NCI-H146 (cell line): ENCODE data around the gene BIN1.
A peak's percentile ranks its signal among the peaks of the same experiment; 100 is the strongest.

Experiments
- DNase-seq: peaks from one replicate; lab custom pipeline; 2025; lab: John Stamatoyannopoulos, UW

The BIN1 gene

GRCh38 chr2:127106991-127107621, at the start of gene BIN1:
TSS of gene BIN1 (minus strand) at chr2:127107154. CDS start at chr2:127106943, 211 bp downstream.
- peak; percentile 76 for DNase-seq

DNA sequence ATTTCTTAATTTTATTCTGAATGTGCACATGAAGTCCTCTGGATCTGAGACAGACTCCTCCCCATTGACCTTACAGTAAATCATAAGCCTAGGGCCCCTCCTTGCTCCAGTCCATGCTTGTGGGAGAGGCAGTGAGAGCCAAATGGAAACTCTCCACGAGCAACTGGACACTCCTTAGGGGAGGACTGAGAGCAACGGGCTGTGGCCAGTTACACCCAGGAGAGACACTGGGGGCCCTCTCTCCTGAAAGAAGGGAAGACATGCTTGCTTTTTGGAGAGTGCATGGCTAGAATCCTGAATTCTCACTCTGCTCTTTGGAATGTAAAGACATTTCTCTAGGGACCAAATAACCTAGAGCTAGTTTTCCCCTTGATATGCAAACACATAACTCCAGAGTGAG, 49.0 kb upstream of the BIN1 start:
- no peak for DNase-seq

GRCh38 chr2:127155028-127155581, 48.2 kb upstream of the BIN1 start:
- DNase-seq = no peak

GRCh38 chr2:127154396-127154795, 47.4 kb upstream of the BIN1 start:
- no peak for DNase-seq

DNA sequence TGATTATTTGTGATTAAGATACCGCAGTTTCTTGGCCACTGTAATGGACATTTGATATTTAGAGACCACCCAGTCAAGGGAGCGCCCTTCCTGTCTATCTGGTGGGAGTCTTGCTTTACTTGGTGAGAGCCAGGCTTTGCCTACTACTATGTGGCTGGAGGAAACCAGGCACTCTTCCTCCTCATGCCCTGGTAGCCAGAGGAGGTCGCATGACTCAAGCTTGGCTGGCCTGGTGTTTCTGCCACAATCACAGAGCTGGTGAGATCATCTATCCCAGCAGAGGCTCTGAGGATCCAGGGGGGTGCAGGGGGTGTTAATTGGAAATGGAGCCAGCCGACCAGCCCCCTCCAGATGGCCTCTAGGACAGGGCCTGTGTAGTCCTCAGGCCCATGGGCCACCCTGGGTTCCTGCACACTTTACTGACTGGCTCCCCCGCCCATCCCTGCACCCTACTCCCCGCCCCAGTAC, 46.8 kb upstream of the BIN1 start:
- DNase-seq = no peak

DNA sequence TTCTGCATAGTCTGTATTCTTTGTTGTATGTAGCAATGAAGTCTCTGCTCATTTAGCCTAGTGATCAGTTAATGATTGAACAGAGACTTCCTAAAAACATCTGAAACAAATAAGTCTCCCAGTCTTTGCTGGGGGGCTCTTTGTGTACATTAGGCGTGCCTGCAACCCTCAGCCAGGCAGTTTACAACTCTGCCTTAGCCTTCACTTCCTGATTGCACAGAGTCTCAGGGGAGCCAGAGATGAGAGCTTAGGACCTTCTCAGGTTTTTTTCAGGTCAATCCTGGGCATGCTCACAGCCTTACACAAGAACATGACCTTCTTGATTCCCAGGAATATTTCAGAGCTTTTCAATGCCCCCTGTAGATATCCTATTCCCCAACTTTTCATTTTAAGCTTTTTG, 44.0 kb upstream of the BIN1 start:
- no peak for DNase-seq

DNA sequence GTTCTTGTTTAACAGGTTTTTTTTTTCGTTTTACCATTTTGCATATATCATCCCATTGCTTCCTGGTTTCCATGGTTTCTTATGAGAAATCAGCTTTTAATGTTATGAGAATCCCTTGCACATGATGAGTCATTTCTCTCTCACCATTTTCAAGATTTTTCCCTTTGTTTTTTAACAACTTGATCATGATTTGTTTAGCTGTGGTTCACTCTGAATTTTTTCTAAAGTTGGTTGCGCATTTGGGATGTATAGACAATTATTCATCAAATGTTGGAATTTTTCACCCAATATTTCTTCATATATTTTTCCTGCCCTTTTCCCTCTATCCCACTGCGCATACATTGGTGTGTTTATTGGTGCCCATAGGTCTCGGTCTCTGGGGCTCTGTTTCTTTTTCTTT, 42.4 kb upstream of the BIN1 start:
- no peak for DNase-seq

GRCh38 chr2:127146820-127147502, 40.0 kb upstream of the BIN1 start:
- no peak for DNase-seq

DNA sequence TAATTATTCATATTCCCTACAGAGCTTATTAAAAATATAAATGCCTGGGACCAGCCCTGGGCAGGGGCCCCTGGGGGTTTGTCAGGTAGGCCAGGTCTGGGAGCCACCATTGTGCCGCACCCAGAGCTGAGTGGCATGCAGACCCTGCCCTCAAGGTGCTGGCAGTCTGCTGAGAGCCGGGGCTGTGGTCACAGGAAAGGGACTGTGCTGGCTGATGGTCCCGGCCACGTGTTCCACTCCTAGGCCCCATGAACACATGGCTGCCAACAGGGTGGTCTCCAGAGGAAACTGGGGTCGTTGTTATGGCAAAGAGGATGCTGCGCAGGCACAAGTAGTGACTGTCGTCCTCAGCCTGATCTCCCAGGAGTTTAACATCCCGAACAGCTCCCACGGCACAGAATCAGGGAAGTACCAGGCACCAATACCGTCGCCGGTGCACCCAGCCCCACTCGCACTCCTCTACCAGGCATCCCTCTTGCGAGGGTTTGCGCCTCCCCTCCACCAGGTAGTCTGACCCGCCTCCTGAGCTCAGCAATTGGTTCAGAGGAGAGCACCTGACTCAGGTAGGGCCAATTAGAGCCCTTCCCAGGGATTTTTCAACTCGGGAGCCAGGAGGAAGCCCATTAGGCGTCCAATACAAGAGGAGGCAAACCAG, 39.2 kb upstream of the BIN1 start:
- no peak for DNase-seq

GRCh38 chr2:127145280-127145895, 38.4 kb upstream of the BIN1 start:
- no peak for DNase-seq

GRCh38 chr2:127143841-127144782, 37.2 kb upstream of the BIN1 start:
- no peak for DNase-seq

GRCh38 chr2:127142663-127143630, 36.0 kb upstream of the BIN1 start:
- no peak for DNase-seq

DNA sequence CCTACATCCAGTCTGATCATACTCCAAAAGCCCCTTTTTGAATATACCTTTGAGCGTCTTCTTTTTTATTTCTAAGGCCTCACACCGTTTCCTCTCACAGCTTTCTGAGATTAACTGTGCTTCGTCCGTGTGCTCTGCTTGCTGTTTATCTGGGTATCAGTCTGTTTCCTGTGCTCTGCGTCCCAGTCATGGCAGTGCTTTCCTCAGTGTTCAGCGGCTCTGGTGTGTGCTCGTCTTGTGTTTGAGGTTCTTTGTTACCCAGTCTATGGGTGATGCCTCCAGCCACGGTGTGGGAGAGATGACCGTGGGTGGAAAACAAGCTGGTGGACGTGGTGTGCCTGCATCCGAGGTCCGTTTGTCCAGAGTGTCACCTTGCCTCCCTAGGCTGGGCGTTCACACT, 33.6 kb upstream of the BIN1 start:
- DNase-seq = no peak

DNA sequence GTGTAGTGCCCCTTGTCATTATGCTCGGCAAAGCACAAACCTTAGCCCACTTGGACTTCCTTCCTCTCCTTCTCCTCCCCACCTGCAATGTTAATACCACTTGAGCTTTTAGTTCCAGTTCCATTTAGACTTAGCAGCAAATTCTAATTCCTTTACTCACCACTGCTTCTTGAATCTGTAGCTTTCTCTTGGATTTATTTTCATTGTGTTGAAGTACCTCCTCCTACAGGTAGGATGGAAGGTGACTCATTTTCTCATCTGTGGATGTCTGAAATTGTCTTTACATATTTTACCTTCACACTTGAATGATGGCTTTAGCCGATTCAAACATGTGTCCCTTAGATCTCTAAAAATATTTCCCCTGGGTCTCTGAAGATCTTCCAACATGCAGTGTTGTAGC, 32.8 kb upstream of the BIN1 start:
- no peak for DNase-seq

- no peak for DNase-seq
These were observed 31.3 kb upstream of the BIN1 start for GRCh38 chr2:127138281-127138680.

DNA sequence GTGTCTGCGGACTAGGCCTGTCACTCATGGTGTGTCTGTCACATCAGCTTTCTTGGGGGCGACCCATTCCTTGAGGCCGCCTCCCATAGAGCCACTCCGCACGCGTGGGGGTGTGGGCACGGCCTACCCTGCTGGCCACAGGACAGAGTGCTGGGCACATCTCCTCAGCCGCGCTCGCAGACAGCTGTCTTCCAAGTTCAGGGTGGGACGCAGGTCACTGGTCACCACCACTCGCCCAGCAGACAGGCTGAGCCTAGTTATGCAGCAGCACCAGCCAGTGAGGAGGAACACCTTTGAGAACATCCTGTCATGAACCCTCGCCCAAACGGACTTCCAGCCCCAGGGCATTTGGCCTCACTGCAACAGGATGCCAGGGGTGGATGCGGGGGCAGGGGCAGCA, 30.8 kb upstream of the BIN1 start:
- no peak for DNase-seq

DNA sequence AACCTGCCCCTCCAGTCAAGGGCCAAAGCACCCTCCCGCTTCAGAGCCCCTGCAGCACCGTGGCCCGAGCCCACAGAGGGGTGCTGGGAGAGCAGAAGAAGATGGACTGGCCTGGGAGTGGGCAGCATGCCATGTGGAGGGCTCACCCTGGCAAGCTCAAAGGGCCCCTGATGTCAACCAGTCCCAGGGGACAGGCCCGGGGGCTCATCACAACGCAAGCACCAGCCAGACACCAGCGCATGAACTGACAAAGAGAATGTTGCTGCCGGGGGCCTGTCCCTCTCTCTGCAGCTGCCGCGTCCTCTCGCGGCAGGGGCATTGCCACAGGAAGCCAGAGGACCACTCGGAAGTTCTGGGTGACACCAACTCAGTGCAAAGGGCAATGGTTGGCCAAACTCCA, 30.3 kb upstream of the BIN1 start:
- no peak for DNase-seq

GRCh38 chr2:127134833-127135830, 28.2 kb upstream of the BIN1 start:
- no peak for DNase-seq

- no peak for DNase-seq
These were observed 27.3 kb upstream of the BIN1 start for GRCh38 chr2:127134235-127134634.
